Large intestine (tissue), 3 donors: ENCODE data around the gene MAMLD1. TPM values are rescaled to one million over a fixed set of nuclear protein-coding genes. Genes with fewer than 3 reads are reported as not detected.
"Not testable (repeated sequence)": the region's sequence is repeated elsewhere in the genome, so short reads cannot be mapped to it uniquely, and the experiment has no call there.

Experiments
- DNase-seq, 2 donors: peaks; one replicate each; pipeline versions ENCODE4 v3.0.0 to v3.0.0-alpha.2; 2013
- H3K27ac ChIP-seq: one replicate; pipeline ENCODE4 v1.5.1; 2013; ENCODE audit warnings: low read length
- H3K27me3 ChIP-seq: 2 replicates; pipeline ENCODE4 v1.6.1; 2013; ENCODE audit warnings: low read length; ENCODE audit not compliant: control insufficient read depth, insufficient read depth
- H3K36me3 ChIP-seq: 2 replicates; pipeline ENCODE4 v1.6.1; 2013; ENCODE audit warnings: low read length; ENCODE audit not compliant: control insufficient read depth, insufficient read depth
- H3K4me1 ChIP-seq: one replicate; pipeline ENCODE4 v1.6.1; 2013; ENCODE audit warnings: low read length; ENCODE audit not compliant: control insufficient read depth, insufficient read depth
- H3K4me3 ChIP-seq: one replicate; pipeline ENCODE4 v1.5.1; 2013; ENCODE audit warnings: low read length
- H3K9me3 ChIP-seq: one replicate; pipeline ENCODE4 v1.6.1; 2013; ENCODE audit warnings: mild to moderate bottlenecking, low read depth, low read length, moderate library complexity; ENCODE audit not compliant: control insufficient read depth
- WGBS: methylation state at CpG from one replicate; pipeline ENCODE4 v1.1.5; 2013; ENCODE audit warnings: low lambda C conversion rate; ENCODE audit not compliant: insufficient coverage; 5-methylcytosine and 5-hydroxymethylcytosine counted together
- polyA plus RNA-seq: library from polyadenylated mRNA; unstranded; fragments of 120-200 nt; gene quantifications from one replicate; pipeline ENCODE4 v1.2.1, GENCODE V29; 2013

The MAMLD1 gene
- polyA plus RNA-seq, 1 donor = 3.8 TPM

DNA sequence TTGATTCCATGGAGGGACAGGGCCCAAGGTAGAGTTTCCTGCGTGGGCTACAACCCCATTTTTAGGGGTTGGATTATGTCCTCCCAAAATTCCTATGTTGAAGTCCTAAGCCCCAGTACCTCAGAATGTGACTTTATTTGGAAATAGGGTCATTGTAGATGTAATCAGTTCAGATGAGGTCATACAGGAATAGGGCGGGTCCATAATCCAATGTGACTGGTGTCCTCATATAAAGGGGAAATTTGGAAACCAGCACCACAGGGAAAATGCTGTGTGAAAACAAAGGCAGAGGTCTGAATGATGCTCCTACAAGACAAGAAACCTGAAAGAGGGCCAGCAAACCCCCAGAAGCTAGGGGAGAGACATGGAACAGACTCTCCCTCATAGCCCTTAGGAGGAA, 31.1 kb upstream of the MAMLD1 start:
- Histone ChIP-seq H3K4me1 (no peaks in the 10 kb centered on the region), H3K4me3 (no peak overlapping the region), H3K36me3 (no peaks in the 10 kb centered on the region), H3K27me3 (no peaks in the 10 kb centered on the region), H3K27ac (no peak overlapping the region), H3K9me3 (no peaks in the 10 kb centered on the region)
- DNase-seq = no peak
- WGBS = no CpG with 5 or more reads among the region's 2 CpGs

DNA sequence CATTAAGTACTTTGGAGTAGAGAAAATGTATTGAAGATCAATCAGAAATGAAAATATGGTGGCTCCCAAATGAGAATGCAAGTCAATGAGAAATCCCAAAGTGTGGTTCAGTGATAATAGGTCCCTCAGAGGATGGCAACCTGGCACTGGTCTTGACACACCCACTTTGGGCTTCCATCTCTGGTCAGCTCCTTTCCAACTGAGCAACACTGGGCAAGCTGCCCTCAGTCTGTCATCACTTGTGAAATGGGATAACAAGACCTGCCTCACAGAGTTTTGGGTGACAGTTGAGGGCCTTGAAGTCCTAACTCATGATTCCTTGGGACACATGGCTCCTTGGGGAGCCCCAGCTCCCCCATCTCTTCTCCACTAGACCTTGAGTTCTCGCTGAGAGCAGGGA, 29.0 kb upstream of the MAMLD1 start:
- Histone ChIP-seq H3K4me1 (no peaks in the 10 kb centered on the region), H3K36me3 (no peaks in the 10 kb centered on the region), H3K9me3 (no peaks in the 10 kb centered on the region), H3K27ac (no peak overlapping the region), H3K27me3 (no peaks in the 10 kb centered on the region), H3K4me3 (no peak overlapping the region)
- WGBS = no CpG with 5 or more reads among the region's 1 CpG
- no peak for DNase-seq

- no peak overlapping the region for H3K4me3 ChIP-seq
- H3K27ac ChIP-seq = no peak overlapping the region
- no peaks in the 10 kb centered on the region for H3K9me3 ChIP-seq
- no peak for DNase-seq
- WGBS = no CpG with 5 or more reads among the region's 2 CpGs
- H3K4me1 ChIP-seq = no peaks in the 10 kb centered on the region
- no peaks in the 10 kb centered on the region for H3K27me3 ChIP-seq
- H3K36me3 ChIP-seq = no peaks in the 10 kb centered on the region
Observed at GRCh38 chrX:150334981-150335380, 28.1 kb upstream of the MAMLD1 start.

GRCh38 chrX:150337026-150337425, 26.1 kb upstream of the MAMLD1 start:
- Histone ChIP-seq H3K27me3 (no peaks in the 10 kb centered on the region), H3K4me3 (no peak overlapping the region), H3K9me3 (no peaks in the 10 kb centered on the region), H3K27ac (no peak overlapping the region), H3K36me3 (no peaks in the 10 kb centered on the region), H3K4me1 (no peaks in the 10 kb centered on the region)
- peak in 1 of 2 donors; percentile 3 for DNase-seq
- no CpG with 5 or more reads among the region's 6 CpGs for WGBS

DNA sequence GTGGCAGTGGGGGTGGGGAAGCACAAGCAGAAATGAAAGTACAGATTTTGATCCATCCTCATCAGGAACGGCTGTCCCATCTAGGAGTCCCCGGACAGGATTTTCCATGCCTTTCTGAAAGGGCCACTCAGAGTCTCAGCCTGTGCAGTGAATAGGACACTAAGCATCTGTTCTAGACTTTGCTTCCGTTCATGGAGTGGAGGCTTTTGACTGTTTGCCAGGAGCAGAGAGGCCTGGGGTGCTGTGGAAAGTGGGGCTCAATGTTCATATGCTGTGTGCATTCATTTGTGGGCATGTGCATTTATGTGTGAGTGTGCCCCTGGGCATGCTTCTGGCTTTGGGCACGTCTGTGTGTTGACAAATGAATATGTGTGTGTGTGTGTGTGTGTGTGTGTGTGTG, 25.6 kb upstream of the MAMLD1 start:
- Histone ChIP-seq H3K27ac (no peak overlapping the region), H3K36me3 (no peaks in the 10 kb centered on the region), H3K9me3 (no peaks in the 10 kb centered on the region), H3K4me1 (no peaks in the 10 kb centered on the region), H3K4me3 (no peak overlapping the region), H3K27me3 (no peaks in the 10 kb centered on the region)
- no CpG with 5 or more reads among the region's 4 CpGs for whole genome bisulfite sequencing
- DNase-seq = peak in 1 of 2 donors; percentile 30

DNA sequence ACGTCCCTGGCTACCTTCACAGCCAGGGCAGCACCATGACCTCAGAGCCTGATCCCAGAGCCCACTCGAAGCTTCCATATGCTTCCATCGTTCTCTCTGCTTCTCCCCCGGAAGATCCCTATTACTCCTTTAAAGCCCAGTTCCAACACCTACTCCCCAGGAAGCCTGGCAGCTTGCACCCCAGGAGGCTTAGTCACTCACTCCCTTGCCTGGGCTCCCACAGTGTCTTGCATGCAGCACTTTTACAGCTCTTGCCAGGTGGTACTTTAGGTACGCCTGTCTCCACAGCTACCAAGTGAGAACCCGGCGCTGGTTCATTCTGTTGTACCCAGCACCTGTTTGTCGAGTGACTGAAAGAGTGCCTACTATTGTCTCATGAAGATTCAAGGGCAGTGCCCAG, 24.5 kb upstream of the MAMLD1 start:
- Histone ChIP-seq H3K36me3 (no peaks in the 10 kb centered on the region), H3K27me3 (no peaks in the 10 kb centered on the region), H3K27ac (no peak overlapping the region), H3K9me3 (no peaks in the 10 kb centered on the region), H3K4me1 (no peaks in the 10 kb centered on the region), H3K4me3 (no peak overlapping the region)
- 100% methylated on average over 1 of the region's 8 CpGs for WGBS
- DNase-seq = no peak

DNA sequence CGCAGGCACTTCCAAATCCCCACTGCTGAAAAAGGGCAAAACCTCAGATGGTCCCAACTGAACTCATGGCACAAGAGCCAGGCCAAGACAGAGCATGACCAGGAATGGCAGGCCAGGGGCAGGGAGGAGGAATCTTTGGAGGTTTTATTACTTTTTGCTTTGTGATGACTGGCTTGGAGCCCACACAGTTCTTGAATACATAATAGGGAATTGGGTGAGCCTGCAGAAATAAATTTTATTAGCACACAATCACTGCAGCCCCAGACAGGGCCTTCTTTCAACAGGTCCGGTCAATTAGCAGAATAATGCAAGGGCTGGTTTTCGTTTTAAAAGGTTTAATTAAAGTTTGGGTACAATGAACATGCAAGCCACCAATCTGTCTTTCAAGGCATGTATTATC, 23.4 kb upstream of the MAMLD1 start:
- H3K27ac ChIP-seq = no peak overlapping the region
- H3K4me3 ChIP-seq = no peak overlapping the region
- DNase-seq = no peak
- no peaks in the 10 kb centered on the region for H3K9me3 ChIP-seq
- no peaks in the 10 kb centered on the region for H3K4me1 ChIP-seq
- no peaks in the 10 kb centered on the region for H3K36me3 ChIP-seq
- no peaks in the 10 kb centered on the region for H3K27me3 ChIP-seq
- no CpG with 5 or more reads among the region's 3 CpGs for WGBS

DNA sequence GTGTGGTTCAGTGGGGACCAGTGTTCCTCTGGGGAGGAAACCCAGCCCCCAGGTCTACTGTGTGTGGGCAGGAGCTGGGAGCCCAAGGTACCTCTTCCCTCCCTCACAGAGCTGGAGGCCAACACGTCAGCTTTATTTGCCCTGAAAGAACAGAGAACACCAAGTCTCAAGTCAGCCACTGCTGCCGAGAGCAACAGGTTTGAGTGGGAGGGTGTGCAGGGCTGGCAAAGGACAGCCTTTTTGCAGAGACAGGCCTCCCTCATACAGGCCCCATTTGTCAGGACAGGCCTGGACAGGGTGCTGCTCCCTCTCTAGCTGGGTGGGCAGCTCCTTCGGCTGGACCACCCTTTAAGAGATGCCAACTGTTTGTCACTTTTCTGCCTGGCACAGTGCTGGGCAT, 22.8 kb upstream of the MAMLD1 start:
- not testable (repeated sequence) for H3K27ac ChIP-seq, H3K27me3 ChIP-seq, H3K36me3 ChIP-seq, DNase-seq, H3K4me1 ChIP-seq, H3K4me3 ChIP-seq, H3K9me3 ChIP-seq
- no CpG with 5 or more reads among the region's 3 CpGs for WGBS

GRCh38 chrX:150347471-150347870, 15.6 kb upstream of the MAMLD1 start:
- no peak overlapping the region for H3K4me3 ChIP-seq
- WGBS = no CpG with 5 or more reads among the region's 2 CpGs
- no peaks in the 10 kb centered on the region for H3K9me3 ChIP-seq
- no peaks in the 10 kb centered on the region for H3K36me3 ChIP-seq
- DNase-seq = no peak
- H3K4me1 ChIP-seq = no peaks in the 10 kb centered on the region
- H3K27ac ChIP-seq = no peak overlapping the region
- no peaks in the 10 kb centered on the region for H3K27me3 ChIP-seq

DNA sequence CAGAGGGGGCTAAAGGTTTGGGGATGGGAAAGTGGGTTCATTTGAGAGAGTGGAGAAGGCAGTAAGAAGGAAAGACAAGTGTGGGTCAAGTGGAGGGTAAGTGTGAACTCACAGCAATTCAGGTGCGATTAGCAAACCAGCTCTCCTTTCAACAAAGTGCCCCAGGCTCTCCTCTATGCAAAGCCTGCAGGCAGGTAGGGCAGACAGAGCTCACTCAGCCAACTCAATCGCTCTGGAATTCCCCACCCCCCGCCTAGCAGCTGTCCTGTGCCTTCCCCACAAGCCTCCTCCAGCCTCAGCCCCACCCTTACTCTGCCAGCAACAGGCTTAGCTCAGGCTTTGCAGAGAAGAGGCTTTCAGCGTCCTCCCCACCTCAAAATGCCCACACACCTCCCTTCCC, 14.8 kb upstream of the MAMLD1 start:
- WGBS = no CpG with 5 or more reads among the region's 4 CpGs
- Histone ChIP-seq H3K4me3 (no peak overlapping the region), H3K4me1 (no peaks in the 10 kb centered on the region), H3K9me3 (no peaks in the 10 kb centered on the region), H3K27me3 (no peaks in the 10 kb centered on the region), H3K36me3 (no peaks in the 10 kb centered on the region), H3K27ac (no peak overlapping the region)
- DNase-seq = peak in 1 of 2 donors; percentile 13

- Histone ChIP-seq H3K27ac (no peak overlapping the region), H3K4me1 (no peaks in the 10 kb centered on the region), H3K36me3 (no peaks in the 10 kb centered on the region), H3K27me3 (no peaks in the 10 kb centered on the region), H3K9me3 (no peaks in the 10 kb centered on the region), H3K4me3 (no peak overlapping the region)
- WGBS = no CpG with 5 or more reads among the region's 3 CpGs
- DNase-seq = no peak
Observed at GRCh38 chrX:150352114-150352513, 11.0 kb upstream of the MAMLD1 start.
